Mesothelial cell of epicardium (in vitro differentiated cells): ENCODE data around the gene PAQR5. TPM values are rescaled to one million over a fixed set of nuclear protein-coding genes. Genes with fewer than 3 reads are reported as not detected.
"Not testable (repeated sequence)": the region's sequence is repeated elsewhere in the genome, so short reads cannot be mapped to it uniquely, and the experiment has no call there.

Experiments
- DNase-seq, 2 experiments: peaks; one replicate each; pipeline ENCODE4 v3.0.0; 2021; ENCODE audit warnings: low spot score in 2 of 2; ENCODE audit not compliant: unreplicated experiment in 2 of 2
- H3K27ac Mint-ChIP-seq: 2 replicates; pipeline ENCODE4 v1.8.0; 2021; ENCODE audit warnings: mixed read lengths
- H3K27me3 Mint-ChIP-seq: 2 replicates; pipeline ENCODE4 v1.8.0; 2021; ENCODE audit warnings: low read depth, mixed read lengths
- H3K36me3 Mint-ChIP-seq: 2 replicates; pipeline ENCODE4 v1.8.0; 2021; ENCODE audit warnings: mixed read lengths
- H3K4me1 Mint-ChIP-seq: 2 replicates; pipeline ENCODE4 v1.8.0; 2021; ENCODE audit warnings: mixed read lengths
- H3K4me3 Mint-ChIP-seq: 2 replicates; pipeline ENCODE4 v1.8.0; 2021; ENCODE audit warnings: mild to moderate bottlenecking, moderate library complexity, mixed read lengths
- H3K9me3 Mint-ChIP-seq: 2 replicates; pipeline ENCODE4 v1.8.0; 2021; ENCODE audit warnings: mixed read lengths
- total RNA-seq: library from RNA; stranded (reverse); gene quantifications from 3 replicates; pipeline ENCODE4 v1.2.1, GENCODE V29; 2021
- TF ChIP-seq, protein P1 (sequence below): fragments of 200-600 bp; sonication (generic); IDR thresholded peaks from one replicate; pipeline ENCODE4 v1.5.0; 2021; ENCODE audit warnings: antibody characterized with exemption; ENCODE audit not compliant: unreplicated experiment

Gene PAQR5
- total RNA-seq, 1 donor from 2014 or later: 1.2 TPM

- H3K27me3 Mint-ChIP-seq: peaks cover 1% of the 10 kb centered on the region
- H3K4me3 Mint-ChIP-seq: no peak overlapping the region
- TF ChIP-seq, protein P1, sequence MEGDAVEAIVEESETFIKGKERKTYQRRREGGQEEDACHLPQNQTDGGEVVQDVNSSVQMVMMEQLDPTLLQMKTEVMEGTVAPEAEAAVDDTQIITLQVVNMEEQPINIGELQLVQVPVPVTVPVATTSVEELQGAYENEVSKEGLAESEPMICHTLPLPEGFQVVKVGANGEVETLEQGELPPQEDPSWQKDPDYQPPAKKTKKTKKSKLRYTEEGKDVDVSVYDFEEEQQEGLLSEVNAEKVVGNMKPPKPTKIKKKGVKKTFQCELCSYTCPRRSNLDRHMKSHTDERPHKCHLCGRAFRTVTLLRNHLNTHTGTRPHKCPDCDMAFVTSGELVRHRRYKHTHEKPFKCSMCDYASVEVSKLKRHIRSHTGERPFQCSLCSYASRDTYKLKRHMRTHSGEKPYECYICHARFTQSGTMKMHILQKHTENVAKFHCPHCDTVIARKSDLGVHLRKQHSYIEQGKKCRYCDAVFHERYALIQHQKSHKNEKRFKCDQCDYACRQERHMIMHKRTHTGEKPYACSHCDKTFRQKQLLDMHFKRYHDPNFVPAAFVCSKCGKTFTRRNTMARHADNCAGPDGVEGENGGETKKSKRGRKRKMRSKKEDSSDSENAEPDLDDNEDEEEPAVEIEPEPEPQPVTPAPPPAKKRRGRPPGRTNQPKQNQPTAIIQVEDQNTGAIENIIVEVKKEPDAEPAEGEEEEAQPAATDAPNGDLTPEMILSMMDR: no peak
- no peaks in the 10 kb centered on the region for H3K9me3 Mint-ChIP-seq
- no peak for DNase-seq
- H3K27ac Mint-ChIP-seq: no peak overlapping the region
- H3K36me3 Mint-ChIP-seq: no peaks in the 10 kb centered on the region
- peaks cover 10% of the 10 kb centered on the region for H3K4me1 Mint-ChIP-seq
Measured at GRCh38 chr15:69289342-69290146, 9.2 kb upstream of the PAQR5 start.

DNA sequence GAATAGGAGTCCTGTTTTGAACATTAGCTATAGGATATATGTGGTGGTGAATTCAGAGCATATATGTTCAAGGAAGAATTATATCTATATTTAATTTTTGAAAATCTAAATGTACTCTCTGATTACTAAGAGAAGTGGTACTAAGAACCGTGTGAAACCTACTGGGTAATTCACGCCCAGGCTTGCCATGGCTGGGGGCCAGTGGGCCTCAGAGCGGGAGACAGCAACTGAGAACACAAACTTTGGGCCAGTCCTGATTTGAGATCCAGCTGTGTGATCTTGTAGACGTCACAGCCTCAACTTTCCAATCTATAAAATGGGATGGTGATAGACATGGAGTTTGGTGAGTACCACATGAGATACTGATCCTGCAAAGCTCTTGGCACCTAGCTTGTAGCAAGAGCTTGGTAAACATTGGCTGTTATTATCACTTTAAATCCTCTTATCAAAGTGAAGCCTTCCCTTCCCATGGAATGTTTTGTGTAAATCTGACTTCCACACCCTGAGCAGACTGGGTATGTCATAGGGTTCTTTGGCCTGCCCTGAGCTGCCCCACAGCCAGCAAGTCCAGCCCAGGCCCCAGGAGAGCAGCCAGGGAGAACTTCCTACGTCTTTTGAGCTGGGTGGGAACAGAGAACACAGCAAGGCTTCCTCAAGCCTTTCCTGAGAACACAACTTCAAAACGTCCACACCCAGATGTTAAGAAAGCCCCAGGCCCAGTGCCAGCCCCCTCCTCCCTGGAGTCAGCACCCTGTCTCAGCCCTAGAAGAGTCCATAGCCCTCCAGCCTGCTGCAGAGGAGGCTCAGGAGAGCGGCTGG is 8.2 kb upstream of the PAQR5 start:
- no peak overlapping the region for H3K4me3 Mint-ChIP-seq
- no peaks in the 10 kb centered on the region for H3K36me3 Mint-ChIP-seq
- H3K4me1 Mint-ChIP-seq: peaks cover 10% of the 10 kb centered on the region
- TF ChIP-seq, protein P1: no peak
- no peaks in the 10 kb centered on the region for H3K9me3 Mint-ChIP-seq
- no peak overlapping the region for H3K27ac Mint-ChIP-seq
- no peak for DNase-seq
- peaks cover 10% of the 10 kb centered on the region for H3K27me3 Mint-ChIP-seq

DNA sequence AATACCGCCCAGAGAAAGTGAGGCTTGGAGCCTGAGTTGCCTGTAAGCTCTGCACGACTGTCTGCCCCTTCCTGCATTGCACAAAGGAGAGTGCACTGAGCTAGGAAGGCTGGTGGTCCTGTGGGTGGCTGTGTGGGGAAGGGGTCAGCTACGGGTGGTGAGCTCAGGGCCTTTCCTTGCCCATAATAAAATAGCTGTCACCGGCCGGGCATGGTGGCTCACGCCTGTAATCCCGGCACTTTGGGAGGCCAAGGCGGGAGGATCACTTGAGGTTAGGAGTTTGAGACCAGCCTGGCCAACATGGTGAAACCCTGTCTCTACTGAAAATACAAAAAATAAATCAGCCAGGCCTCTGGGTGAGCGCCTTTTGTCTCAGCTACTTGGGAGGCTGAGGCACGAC is 7.1 kb upstream of the PAQR5 start:
- DNase-seq, H3K9me3 Mint-ChIP-seq, H3K36me3 Mint-ChIP-seq, H3K27ac Mint-ChIP-seq, H3K4me3 Mint-ChIP-seq: not testable (repeated sequence)
- H3K27me3 Mint-ChIP-seq: peaks cover 21% of the 10 kb centered on the region
- H3K4me1 Mint-ChIP-seq: peaks cover 10% of the 10 kb centered on the region

DNA sequence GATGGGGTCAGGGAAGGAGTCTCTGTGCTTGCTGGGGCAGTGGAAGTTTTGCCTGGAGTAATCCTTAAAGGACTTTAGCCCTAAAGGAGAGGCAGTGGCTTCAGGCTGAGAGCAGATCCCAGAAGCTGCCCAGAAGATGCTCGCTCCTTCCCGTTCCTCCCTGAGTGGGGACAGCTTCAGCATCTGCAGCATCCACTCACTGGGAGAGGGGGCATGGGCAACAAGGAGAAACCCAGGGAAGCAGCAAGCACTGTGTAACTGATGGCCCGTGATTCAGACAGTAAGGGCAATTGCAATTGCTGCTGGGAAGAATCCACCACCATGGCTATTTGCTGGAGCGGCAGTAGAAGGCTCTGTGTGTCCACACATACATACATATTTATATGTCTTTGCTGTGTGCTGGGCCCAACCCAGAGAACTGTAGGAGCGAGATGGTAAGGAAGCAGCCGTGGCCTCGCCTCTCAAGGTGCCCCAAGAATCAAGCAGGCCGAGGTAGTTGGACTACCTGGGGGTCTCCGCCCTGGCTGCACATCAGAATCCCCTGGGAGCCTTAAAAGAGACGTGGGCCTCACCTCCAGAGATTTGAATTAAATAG is 5.8 kb upstream of the PAQR5 start:
- DNase-seq: no peak
- H3K36me3 Mint-ChIP-seq: no peaks in the 10 kb centered on the region
- H3K4me1 Mint-ChIP-seq: peaks cover 10% of the 10 kb centered on the region
- no peak overlapping the region for H3K27ac Mint-ChIP-seq
- no peaks in the 10 kb centered on the region for H3K9me3 Mint-ChIP-seq
- TF ChIP-seq, protein P1: no peak
- H3K4me3 Mint-ChIP-seq: no peak overlapping the region
- H3K27me3 Mint-ChIP-seq: peaks cover 33% of the 10 kb centered on the region

DNA sequence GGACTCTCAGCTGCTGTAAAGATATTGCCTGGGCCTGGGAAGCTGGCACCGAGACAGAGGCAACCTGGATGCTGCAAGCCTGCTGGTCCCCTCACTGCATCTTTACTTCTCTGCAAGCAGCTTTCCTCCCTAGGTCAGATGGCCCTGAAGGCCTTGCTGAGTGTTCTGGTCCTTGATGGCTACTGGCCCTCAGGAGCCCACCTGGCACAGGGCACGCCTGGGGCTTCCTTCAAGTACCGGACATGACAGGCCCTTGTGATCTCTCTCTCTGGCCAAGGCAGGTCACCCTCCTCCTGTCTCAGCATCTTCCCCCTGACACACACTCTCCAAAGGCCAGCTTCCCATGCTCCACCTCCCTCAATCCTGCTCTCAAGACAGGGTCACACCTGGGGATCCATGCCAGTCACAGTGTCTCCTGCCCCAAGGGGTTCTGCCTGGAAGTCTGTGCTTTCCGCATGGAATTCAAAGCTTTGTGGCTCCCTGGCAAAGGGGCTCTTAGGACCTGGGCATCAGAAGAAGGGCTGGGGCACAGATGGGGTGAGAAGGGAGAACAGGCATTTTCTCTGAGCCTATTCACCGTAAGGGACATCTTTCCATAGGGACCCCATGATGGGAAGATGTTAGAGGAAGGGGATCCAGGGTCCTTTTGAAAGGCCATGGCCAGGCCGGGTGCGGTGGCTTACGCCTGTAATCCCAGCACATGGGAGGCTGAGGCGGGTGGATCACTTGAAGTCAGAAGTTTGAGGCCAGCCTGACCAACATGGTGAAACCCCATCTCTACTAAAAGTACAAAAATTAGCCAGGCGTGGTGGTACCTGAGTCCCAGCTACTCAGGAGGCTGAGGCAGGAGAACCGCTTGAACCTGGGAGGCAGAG is 4.7 kb upstream of the PAQR5 start:
- Mint-ChIP-seq H3K27ac (no peak overlapping the region), H3K36me3 (no peaks in the 10 kb centered on the region), H3K4me1 (peaks cover 8% of the 10 kb centered on the region), H3K9me3 (no peaks in the 10 kb centered on the region), H3K27me3 (peaks cover 41% of the 10 kb centered on the region), H3K4me3 (no peak overlapping the region)
- TF ChIP-seq, protein P1: no peak
- DNase-seq: no peak
